ENCODE data around the gene INPP4A.

INPP4A gene

GRCh38 chr2:98524168-98524567, 79.5 kb downstream of the INPP4A start:
- TF ChIP-seq, protein P1, sequence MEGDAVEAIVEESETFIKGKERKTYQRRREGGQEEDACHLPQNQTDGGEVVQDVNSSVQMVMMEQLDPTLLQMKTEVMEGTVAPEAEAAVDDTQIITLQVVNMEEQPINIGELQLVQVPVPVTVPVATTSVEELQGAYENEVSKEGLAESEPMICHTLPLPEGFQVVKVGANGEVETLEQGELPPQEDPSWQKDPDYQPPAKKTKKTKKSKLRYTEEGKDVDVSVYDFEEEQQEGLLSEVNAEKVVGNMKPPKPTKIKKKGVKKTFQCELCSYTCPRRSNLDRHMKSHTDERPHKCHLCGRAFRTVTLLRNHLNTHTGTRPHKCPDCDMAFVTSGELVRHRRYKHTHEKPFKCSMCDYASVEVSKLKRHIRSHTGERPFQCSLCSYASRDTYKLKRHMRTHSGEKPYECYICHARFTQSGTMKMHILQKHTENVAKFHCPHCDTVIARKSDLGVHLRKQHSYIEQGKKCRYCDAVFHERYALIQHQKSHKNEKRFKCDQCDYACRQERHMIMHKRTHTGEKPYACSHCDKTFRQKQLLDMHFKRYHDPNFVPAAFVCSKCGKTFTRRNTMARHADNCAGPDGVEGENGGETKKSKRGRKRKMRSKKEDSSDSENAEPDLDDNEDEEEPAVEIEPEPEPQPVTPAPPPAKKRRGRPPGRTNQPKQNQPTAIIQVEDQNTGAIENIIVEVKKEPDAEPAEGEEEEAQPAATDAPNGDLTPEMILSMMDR (IDR thresholded peaks at IDR 0.05; ENCODE audit: low read depth, low read length, missing control alignments), result no peak
- no peak overlapping the region for H3K27ac ChIP-seq
- no peaks in the 10 kb centered on the region for H3K36me3 ChIP-seq (replicated peaks)
- in situ Hi-C loops (cut with HindIII; ENCODE audit: low pct_ligation_motif_present, low sequenced_read_pairs), result no loop called here
- no peak overlapping the region for H3K4me3 ChIP-seq (ENCODE audit: low read depth, low read length)
- no peak for DNase-seq
- H3K27me3 ChIP-seq (replicated peaks), result no peaks in the 10 kb centered on the region

GRCh38 chr2:98528349-98528748, 83.7 kb downstream of the INPP4A start:
- in situ Hi-C loops (cut with HindIII; ENCODE audit: low pct_ligation_motif_present, low sequenced_read_pairs), result no loop called here
- Histone ChIP-seq H3K4me3 (ENCODE audit: low read depth, low read length) (no peak overlapping the region), H3K27ac (no peak overlapping the region), H3K36me3 (replicated peaks) (no peaks in the 10 kb centered on the region), H3K27me3 (replicated peaks) (no peaks in the 10 kb centered on the region)
- TF ChIP-seq, protein P1 (IDR thresholded peaks at IDR 0.05; ENCODE audit: low read depth, low read length, missing control alignments), result no peak
- DNase-seq, result no peak

DNA sequence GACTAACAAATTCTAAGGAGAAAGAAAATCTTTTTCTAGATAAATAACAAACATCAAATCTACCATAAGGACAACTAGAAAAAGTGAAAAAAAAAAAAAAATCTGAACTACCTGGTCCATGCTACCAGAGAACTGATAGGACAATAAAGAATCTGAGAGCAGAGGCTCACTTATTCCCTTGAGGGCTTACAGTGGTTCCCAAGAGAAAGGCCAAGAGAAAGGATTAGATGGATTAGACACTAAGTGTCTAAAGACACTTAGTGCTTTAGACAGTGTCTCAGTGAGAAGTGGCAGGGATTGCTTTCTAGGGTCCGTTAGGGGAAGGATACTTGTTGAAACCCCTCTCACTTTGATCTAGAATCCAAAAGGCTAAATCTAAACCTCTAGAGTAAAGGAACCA, 85.5 kb downstream of the INPP4A start:
- DNase-seq, result no peak
- Histone ChIP-seq H3K27ac (no peak overlapping the region), H3K4me3 (ENCODE audit: low read depth, low read length) (no peak overlapping the region), H3K27me3 (replicated peaks) (no peaks in the 10 kb centered on the region), H3K36me3 (replicated peaks) (no peaks in the 10 kb centered on the region)
- in situ Hi-C loops (cut with HindIII; ENCODE audit: low pct_ligation_motif_present, low sequenced_read_pairs), result no loop called here
- TF ChIP-seq, protein P1 (IDR thresholded peaks at IDR 0.05; ENCODE audit: low read depth, low read length, missing control alignments), result no peak

- DNase-seq, result no peak
- no peak overlapping the region for H3K27ac ChIP-seq
- no peak overlapping the region for H3K4me3 ChIP-seq (ENCODE audit: low read depth, low read length)
- in situ Hi-C loops (cut with HindIII; ENCODE audit: low pct_ligation_motif_present, low sequenced_read_pairs), result no loop called here
- no peaks in the 10 kb centered on the region for H3K27me3 ChIP-seq (replicated peaks)
- no peaks in the 10 kb centered on the region for H3K36me3 ChIP-seq (replicated peaks)
- TF ChIP-seq, protein P1 (IDR thresholded peaks at IDR 0.05; ENCODE audit: low read depth, low read length, missing control alignments), result no peak
Observed at GRCh38 chr2:98532756-98533155, 88.1 kb downstream of the INPP4A start.

DNA sequence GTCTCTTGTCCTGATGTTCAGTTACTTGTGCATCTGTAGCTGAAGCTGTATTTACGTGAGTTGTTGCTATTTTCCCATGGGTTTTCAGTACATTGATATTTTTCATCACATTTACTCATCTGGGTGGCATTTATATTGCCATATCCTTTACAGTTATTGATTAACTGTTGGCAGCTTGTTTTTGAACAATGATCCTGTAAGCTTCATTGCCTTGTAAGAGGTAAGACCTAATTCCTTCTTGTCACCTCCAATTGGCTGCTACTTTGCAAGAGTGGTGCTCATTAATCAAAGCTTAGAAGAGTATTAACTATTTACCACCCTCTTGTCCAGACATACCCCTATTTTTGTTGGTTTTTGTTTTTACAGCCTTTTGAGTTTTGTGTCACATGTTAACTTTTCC, 88.9 kb downstream of the INPP4A start:
- H3K36me3 ChIP-seq (replicated peaks), result no peaks in the 10 kb centered on the region

DNA sequence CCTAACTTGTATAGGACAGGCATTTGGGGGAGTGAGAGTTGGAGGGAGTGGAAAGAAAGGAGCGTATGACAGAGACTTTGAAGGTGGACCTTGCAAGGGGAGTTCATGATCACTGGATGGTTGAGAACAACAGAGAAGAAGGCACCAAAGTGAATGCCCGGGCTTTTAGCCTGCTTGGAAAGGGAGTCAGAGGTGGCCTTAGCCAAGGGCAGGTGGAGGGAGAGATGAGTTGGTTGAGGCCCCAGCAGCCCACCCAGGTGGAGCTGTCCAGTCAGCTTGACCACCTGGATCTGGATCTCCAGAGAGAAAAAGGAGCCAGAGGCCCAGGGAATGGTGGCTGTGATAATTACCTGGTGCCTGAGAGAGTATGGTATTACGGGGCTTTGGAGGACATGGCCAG, 90.1 kb downstream of the INPP4A start:
- no peak for DNase-seq
- H3K27me3 ChIP-seq (replicated peaks), result no peaks in the 10 kb centered on the region
- no peak overlapping the region for H3K4me3 ChIP-seq (ENCODE audit: low read depth, low read length)
- H3K27ac ChIP-seq, result no peak overlapping the region
- peaks cover 2% of the 10 kb centered on the region for H3K36me3 ChIP-seq (replicated peaks)
- TF ChIP-seq, protein P1 (IDR thresholded peaks at IDR 0.05; ENCODE audit: low read depth, low read length, missing control alignments), result no peak
- in situ Hi-C loops (cut with HindIII; ENCODE audit: low pct_ligation_motif_present, low sequenced_read_pairs), result no loop called here

More for the DNA sequence above, 88.9 kb downstream of the INPP4A start:
- Histone ChIP-seq H3K27me3 (replicated peaks) (no peaks in the 10 kb centered on the region), H3K4me3 (ENCODE audit: low read depth, low read length) (no peak overlapping the region), H3K27ac (no peak overlapping the region)
- in situ Hi-C loops (cut with HindIII; ENCODE audit: low pct_ligation_motif_present, low sequenced_read_pairs), result no loop called here
- TF ChIP-seq, protein P1 (IDR thresholded peaks at IDR 0.05; ENCODE audit: low read depth, low read length, missing control alignments), result no peak
- DNase-seq, result no peak
